ENCODE results near the gene NAE1.

Gene NAE1

GRCh38 chr16:66834746-66835145 is 4.0 kb upstream of the NAE1 start:
- TF ChIP-seq, protein P1, sequence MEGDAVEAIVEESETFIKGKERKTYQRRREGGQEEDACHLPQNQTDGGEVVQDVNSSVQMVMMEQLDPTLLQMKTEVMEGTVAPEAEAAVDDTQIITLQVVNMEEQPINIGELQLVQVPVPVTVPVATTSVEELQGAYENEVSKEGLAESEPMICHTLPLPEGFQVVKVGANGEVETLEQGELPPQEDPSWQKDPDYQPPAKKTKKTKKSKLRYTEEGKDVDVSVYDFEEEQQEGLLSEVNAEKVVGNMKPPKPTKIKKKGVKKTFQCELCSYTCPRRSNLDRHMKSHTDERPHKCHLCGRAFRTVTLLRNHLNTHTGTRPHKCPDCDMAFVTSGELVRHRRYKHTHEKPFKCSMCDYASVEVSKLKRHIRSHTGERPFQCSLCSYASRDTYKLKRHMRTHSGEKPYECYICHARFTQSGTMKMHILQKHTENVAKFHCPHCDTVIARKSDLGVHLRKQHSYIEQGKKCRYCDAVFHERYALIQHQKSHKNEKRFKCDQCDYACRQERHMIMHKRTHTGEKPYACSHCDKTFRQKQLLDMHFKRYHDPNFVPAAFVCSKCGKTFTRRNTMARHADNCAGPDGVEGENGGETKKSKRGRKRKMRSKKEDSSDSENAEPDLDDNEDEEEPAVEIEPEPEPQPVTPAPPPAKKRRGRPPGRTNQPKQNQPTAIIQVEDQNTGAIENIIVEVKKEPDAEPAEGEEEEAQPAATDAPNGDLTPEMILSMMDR (IDR thresholded peaks at IDR 0.05; ENCODE audit: low read depth, low read length, missing control alignments), result no peak
- no peak overlapping the region for H3K4me3 ChIP-seq (ENCODE audit: low read depth, low read length)
- DNase-seq (ENCODE audit: low read depth), result no peak

DNA sequence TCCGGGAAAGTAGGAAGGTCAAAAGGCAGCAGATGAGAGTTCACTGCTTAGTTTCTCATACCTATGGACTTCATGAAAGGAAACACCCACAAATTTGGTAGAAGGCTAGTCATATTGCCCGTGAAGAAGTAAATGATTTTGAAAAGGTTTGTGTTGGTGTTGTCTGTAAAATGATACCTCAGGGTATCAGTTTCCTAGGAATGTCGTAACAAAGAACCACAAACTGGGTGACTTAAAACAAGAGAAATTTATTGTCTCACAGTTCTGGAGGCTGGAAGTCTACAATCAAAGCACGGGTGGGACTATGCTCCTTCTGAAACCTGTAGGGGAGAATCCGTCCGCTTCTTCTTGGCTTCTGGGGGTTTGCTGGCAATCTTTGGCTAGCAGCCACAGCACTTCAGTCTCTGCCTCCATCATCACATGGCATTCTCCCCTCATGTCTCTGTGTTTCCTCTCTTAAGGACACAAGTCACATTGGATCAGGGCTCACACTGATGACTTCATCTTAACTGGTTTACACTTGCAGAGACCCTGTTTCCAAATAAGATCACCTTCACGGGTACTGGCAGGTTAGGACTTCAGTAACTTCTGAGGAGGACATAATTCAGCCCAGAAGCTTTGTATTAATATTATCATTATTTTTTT is 2.0 kb upstream of the NAE1 start:
- TF ChIP-seq, protein P1 (IDR thresholded peaks at IDR 0.05; ENCODE audit: low read depth, low read length, missing control alignments), result no peak
- DNase-seq (ENCODE audit: low read depth), result no peak
- no peak overlapping the region for H3K4me3 ChIP-seq (ENCODE audit: low read depth, low read length)

GRCh38 chr16:66832190-66832589 is 1.4 kb upstream of the NAE1 start:
- TF ChIP-seq, protein P1 (IDR thresholded peaks at IDR 0.05; ENCODE audit: low read depth, low read length, missing control alignments), result no peak
- DNase-seq (ENCODE audit: low read depth), result no peak
- H3K4me3 ChIP-seq (ENCODE audit: low read depth, low read length), result no peak overlapping the region

- TF ChIP-seq, protein P1 (IDR thresholded peaks at IDR 0.05; ENCODE audit: low read depth, low read length, missing control alignments), result no peak
- no peak overlapping the region for H3K4me3 ChIP-seq (ENCODE audit: low read depth, low read length)
- DNase-seq (ENCODE audit: low read depth), result no peak
Observed at GRCh38 chr16:66824006-66824405, 6.8 kb downstream of the NAE1 start.

GRCh38 chr16:66814734-66815133 is 16.0 kb downstream of the NAE1 start:
- TF ChIP-seq, protein P1 (IDR thresholded peaks at IDR 0.05; ENCODE audit: low read depth, low read length, missing control alignments), result no peak
- no peak overlapping the region for H3K4me3 ChIP-seq (ENCODE audit: low read depth, low read length)
- DNase-seq (ENCODE audit: low read depth), result no peak

- H3K4me3 ChIP-seq (ENCODE audit: low read depth, low read length), result no peak overlapping the region
- TF ChIP-seq, protein P1 (IDR thresholded peaks at IDR 0.05; ENCODE audit: low read depth, low read length, missing control alignments), result no peak
- DNase-seq (ENCODE audit: low read depth), result no peak
Observed at GRCh38 chr16:66811043-66811442, 19.7 kb downstream of the NAE1 start.

DNA sequence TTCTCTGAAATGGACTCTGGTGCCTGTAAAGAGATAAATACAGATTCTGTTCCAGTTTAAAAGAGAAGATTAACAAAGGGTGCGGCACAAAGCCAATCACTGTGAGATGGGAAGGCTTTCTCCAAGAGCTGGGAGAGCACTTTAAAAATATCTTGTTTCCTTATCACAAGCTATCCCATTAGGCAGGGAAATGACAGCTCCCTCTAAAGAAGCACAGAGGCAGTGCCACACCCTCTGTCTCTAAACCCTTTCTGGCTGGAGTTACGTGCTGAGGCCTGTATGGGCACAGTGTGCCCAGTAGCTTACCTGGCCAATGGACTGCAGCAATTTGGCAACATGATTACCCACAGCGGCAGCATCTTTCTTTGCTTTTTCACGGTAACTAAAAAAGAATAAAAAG is 20.4 kb downstream of the NAE1 start:
- TF ChIP-seq, protein P1 (IDR thresholded peaks at IDR 0.05; ENCODE audit: low read depth, low read length, missing control alignments), result no peak
- DNase-seq (ENCODE audit: low read depth), result no peak
- H3K4me3 ChIP-seq (ENCODE audit: low read depth, low read length), result no peak overlapping the region
